Activated naive CD4-positive, alpha-beta T cell treated with anti-CD3 and anti-CD28 coated beads, Interleukin-2, amount 50 U/mL, for 72 hours (primary cell): ENCODE results near the gene IGFBP6. TPM values are rescaled to one million over a fixed set of nuclear protein-coding genes. Genes with fewer than 3 reads are reported as not detected.

Experiments
- ATAC-seq, 2 donors: fragments of 150-1000 bp; cut with Tn5 transposase; 2 replicates each; pipeline ENCODE4 v1.10.0; 2021; ENCODE audit warnings: mild to moderate bottlenecking in 2 of 2, moderate library complexity in 2 of 2
- DNase-seq, 2 donors: peaks; one replicate each; pipeline ENCODE4 v3.0.0; 2021 to 2022; ENCODE audit warnings: low spot score in 2 of 2
- H3K27ac Mint-ChIP-seq, 2 donors: one replicate each; pipeline ENCODE4 v1.8.0; 2022; ENCODE audit warnings: mild to moderate bottlenecking in 2 of 2, mixed read lengths in 2 of 2
- H3K36me3 Mint-ChIP-seq, 2 donors: one replicate each; pipeline ENCODE4 v1.8.0; 2022; ENCODE audit warnings: mixed read lengths in 2 of 2
- H3K9me3 Mint-ChIP-seq, 2 donors: one replicate each; pipeline ENCODE4 v1.8.0; 2022; ENCODE audit warnings: mixed read lengths in 2 of 2
- total RNA-seq, 2 donors: library from RNA; stranded (reverse); gene quantifications; one replicate each; pipeline ENCODE4 v1.2.3, GENCODE V29; 2022

The IGFBP6 gene, protein sequence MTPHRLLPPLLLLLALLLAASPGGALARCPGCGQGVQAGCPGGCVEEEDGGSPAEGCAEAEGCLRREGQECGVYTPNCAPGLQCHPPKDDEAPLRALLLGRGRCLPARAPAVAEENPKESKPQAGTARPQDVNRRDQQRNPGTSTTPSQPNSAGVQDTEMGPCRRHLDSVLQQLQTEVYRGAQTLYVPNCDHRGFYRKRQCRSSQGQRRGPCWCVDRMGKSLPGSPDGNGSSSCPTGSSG
- 1 to 10 TPM; 1.5 to 3.6 TPM for total RNA-seq

DNA sequence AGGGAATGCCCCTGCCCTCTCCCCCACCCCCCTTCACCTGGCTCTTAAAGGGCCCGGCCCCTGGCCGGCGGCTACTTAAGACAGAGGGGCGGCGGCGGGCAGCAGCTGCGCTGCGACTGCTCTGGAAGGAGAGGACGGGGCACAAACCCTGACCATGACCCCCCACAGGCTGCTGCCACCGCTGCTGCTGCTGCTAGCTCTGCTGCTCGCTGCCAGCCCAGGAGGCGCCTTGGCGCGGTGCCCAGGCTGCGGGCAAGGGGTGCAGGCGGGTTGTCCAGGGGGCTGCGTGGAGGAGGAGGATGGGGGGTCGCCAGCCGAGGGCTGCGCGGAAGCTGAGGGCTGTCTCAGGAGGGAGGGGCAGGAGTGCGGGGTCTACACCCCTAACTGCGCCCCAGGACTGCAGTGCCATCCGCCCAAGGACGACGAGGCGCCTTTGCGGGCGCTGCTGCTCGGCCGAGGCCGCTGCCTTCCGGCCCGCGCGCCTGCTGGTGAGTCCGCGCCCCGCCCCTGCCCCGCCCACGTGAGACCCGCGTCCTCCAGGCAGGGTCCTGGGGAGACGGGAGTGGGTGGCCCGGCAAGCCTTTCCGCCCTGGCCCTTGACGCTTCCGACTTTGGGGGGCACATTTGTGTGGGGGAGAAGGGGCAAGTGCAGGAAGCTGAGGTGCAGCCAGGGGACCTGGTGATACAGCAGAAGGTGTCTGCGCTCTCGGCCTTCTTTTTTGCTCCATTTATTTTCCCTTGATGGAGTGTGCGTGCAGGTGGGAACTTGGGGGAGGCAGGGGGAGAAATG is at the start of gene IGFBP6:
IGFBP6 (plus strand) TSS at position 104 of the 790 bp plus-strand sequence; CDS start at position 155, 51 bp downstream.
- Mint-ChIP-seq H3K9me3 (no peaks in the 10 kb centered on the region), H3K27ac (peak within 1 kb of the TSS; percentile 57 to 62), H3K36me3 (no peaks in the 10 kb centered on the region)
- ATAC-seq (peak; percentile 82), DNase-seq (peak; percentile 67 to 76)

DNA sequence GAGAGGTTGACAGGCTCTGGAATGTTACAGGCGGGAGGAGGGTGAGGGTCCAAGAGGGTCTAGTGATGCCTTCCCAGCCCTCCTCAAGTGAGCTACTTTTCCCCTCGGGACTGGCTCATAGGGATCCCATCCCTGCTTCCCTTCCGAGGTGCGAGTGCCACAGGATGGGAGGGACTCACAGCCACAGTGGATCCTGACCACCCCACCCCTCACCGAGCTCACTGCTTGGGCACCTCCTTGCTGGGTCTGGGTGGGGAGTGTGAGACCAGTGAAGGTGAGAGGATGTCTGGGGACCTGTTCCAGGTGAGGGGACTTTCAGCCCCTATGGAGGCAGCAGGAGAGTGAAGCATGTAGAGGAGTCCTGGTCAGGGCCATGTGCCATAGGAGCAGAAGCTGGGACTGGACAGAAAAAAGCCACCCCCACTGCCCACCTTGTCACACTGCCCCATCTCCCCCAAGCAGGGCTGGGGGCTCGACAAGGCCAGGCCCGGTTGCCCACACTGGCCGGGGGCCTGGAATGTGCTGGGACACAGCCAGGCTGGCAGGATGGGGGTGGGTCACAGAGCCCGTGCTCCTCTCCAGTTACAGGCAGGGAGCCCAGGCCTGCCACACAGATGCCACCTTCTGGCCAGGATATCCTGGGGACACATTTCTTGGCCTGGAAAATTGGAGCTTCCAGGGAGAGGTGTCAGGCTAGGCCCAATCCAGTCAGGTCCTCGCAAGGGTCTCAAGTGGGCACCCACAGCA is 49.3 kb upstream of the IGFBP6 start:
- Mint-ChIP-seq H3K9me3 (no peaks in the 10 kb centered on the region), H3K36me3 (no peaks in the 10 kb centered on the region), H3K27ac (peak overlapping the region in 1 of 2 donors; percentile 20)
- ATAC-seq (no peak), DNase-seq (no peak)

DNA sequence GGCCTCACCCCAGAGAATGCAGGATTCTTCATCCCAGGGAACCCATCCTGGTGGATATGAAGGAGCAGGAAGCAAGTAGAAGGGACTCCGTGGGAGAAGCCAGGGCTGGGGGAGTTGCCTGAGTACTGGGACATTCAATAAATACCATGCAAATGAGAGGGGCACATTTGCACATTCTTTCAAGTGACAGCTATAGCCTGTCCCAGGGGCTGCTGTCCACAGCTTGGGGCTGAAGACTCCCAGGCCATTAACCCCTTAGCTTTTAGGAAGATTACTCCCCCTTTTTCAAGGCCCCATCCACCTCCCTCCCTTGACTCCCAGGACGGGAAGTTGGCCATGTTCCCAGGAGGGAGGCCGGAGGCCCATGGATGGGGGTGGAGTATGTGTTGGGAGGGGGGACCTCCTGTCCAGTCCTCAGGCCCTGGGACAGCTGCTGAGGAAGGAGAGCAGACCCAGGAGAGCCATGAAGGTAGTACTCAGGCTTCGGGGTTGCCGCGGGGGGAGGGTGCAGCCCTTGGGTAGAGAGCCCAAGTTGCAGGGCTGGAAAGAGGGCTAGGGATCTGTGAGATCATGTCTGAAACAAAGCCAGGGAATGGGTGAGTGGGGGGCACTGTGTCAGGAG is 48.6 kb upstream of the IGFBP6 start:
- Mint-ChIP-seq H3K36me3 (no peaks in the 10 kb centered on the region), H3K9me3 (no peaks in the 10 kb centered on the region), H3K27ac (no peak overlapping the region)
- DNase-seq (no peak), ATAC-seq (no peak)

DNA sequence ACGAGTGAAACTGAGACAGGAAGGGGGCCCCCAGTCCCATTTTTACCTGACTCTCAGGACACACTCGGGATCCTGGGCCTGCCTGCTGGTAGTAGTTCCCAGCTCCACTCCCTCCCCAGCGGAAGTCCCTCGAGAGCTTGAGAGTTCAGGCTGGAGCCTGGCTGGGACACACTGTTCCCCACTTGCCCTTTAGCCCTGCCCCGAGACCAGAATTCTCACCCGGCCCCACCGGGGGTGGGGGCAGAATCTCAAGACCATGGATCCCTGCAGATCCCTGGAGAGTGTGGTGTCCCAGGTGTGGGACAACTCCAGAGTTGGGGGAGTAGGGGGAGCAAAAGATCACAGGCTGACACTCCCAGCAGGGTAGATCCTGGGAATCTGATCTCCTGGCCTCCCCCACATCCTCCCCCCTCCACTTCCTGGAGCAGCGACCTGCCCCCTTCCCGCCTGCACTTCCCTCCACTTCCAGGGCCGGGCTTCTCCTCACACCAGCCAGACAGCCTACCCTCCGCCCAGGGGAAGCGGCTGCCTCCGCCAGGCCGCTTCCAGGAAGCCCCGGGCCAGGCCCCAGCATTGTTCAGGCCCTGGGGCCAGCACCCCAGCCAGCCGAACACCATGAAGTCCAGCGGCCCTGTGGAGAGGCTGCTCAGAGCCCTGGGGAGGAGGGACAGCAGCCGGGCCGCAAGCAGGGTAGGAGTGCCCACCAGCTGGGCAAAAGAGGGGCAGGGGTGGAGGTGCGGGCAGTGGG is 47.7 kb upstream of the IGFBP6 start, which contains the start of gene TNS2:
TNS2 (plus strand) TSS at position 495 of the 748 bp plus-strand sequence; CDS start at position 616, 121 bp downstream.
- H3K36me3 Mint-ChIP-seq: no peaks in the 10 kb centered on the region

DNA sequence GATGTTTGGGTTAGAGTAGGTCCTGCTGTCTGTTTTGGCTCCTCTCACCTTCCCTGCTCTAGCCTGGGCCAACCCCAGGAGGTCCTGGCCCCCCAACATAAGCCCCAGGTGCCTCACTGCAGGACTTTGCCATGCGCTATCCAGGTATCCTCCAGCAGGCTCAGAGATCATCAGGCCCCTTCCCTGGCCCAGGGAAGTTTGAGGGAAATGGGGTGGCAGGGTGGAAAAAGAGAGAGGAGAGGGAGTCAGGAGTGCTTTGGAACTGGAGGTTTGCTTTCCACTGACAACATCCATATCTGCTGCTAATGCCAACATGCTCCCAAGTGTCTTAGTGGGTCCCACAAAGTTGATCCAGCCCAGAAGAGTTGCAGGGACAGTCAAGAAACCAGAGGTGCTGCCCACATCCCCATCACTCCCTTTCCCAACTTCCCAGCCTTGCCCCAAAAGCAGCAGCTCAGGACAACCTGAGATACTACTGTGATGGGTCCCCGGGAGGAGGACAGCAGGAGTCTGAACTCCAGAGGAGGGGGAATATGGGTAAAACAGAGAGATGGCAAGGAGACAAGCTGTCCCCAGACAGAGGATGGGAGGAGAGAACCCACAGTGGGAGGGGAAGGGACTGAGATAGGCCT is 46.9 kb upstream of the IGFBP6 start:
- DNase-seq (no peak), ATAC-seq (no peak)
- Mint-ChIP-seq H3K27ac (no peak overlapping the region), H3K9me3 (no peaks in the 10 kb centered on the region), H3K36me3 (no peaks in the 10 kb centered on the region)

More for the DNA sequence above, 47.7 kb upstream of the IGFBP6 start, which contains the start of gene TNS2:
- no peak within 1 kb of the TSS for H3K27ac Mint-ChIP-seq
- DNase-seq (no peak), ATAC-seq (no peak)
- H3K9me3 Mint-ChIP-seq: no peaks in the 10 kb centered on the region

DNA sequence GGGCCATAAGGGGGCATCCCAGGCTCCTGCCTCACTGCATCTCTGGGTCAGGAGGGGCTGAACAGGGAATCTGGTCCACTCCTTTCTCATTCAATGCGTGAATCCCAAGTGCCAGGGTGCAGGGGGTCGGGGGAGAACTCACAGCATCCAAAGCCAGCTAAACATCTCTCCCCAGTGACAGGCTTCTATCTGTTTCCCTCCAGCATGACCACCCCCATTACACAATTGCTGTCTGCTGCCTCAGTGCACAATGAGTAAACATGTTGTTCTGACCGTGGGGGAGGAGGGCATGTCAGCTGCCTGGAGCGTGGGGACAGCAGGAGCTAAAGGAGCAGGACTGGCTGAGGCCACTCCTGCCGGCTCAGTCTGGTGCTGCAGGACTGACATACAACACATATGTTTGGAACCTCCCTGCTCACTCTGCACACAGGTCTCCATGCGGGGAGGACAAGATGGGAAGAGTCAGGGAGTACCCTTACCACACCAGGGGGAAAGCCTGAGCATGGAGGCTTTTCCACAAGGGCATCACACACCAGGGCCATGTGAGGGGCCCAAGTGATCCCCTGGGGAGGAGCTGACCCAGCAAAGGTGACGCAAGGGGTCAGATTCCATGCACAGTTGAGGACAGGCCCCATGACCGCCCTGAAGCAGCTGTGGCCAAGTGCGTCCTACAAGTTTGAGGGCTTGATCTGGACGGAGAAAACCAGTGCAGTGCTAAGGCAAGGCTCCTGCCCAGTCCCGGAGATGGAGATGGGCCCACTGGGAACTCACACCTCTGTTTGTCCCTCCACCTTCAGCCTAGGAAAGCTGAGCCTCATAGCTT is 46.2 kb upstream of the IGFBP6 start:
- DNase-seq: no peak
- Mint-ChIP-seq H3K9me3 (no peaks in the 10 kb centered on the region), H3K36me3 (no peaks in the 10 kb centered on the region), H3K27ac (no peak overlapping the region)
- ATAC-seq: no peak

DNA sequence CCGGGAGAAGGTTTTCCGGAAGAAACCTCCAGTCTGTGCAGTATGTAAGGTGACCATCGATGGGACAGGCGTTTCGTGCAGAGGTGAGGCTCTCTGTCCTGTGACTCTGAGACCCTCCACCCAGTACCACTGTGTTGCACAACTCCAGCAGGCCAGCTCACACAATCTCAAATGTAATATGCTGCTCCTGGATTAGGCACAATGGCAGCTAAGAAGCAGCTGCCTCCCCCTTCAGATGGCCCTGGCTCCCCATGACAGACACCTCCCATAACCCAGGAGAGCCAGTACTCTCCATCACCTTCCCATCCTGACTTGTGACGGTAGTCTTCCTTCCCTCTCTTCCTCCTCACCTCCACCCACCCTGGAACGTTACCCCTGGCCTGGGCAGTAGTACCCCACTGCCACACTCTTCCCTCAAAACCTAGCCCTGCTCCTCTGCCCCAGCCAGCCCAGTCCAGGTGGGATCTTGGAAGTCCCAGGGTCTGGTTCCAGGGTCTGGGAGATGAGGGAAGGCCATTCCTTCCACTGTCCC is 45.5 kb upstream of the IGFBP6 start:
- DNase-seq (no peak), ATAC-seq (no peak)
- no peaks in the 10 kb centered on the region for H3K9me3 Mint-ChIP-seq
- H3K27ac Mint-ChIP-seq: no peak overlapping the region
- H3K36me3 Mint-ChIP-seq: no peaks in the 10 kb centered on the region

DNA sequence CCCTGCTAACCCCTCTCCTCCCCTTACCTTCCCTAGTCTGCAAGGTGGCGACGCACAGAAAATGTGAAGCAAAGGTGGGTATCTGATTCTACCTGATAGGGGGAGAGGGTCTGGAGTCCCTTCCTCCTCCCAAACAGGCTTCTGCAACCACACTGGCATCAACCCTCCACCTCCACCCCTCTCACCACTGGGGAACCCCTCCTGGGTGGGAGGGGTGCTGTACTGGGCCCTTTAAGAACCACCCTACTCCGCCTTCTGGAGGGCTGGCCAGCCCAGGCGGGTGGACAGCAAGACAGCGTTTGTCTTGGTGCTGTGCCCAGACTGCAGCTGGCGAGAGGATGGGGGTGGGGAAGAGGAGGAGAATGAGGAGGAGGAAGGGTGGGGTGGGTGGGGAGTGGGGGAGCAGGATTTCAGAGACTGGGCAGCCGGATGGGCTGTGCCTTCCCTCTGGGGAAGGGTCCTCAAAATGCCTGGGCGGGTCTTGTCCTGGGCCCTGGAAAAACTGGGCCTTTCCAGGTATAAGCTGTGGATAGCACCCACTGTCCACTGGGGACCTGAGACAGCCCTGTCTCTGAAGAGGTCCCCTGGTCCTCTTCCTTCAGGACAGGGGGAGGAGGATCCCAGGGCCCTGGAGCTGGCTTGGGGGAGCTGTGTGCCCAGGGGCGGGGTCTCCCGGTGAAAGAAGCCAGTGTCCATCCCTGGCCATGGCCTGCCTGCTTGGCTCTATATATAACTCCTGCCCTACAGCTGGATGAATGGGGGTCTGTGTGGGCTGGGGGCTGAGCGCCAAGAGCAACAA is 44.8 kb upstream of the IGFBP6 start:
- ATAC-seq: no peak
- no peak for DNase-seq
- no peaks in the 10 kb centered on the region for H3K36me3 Mint-ChIP-seq

DNA sequence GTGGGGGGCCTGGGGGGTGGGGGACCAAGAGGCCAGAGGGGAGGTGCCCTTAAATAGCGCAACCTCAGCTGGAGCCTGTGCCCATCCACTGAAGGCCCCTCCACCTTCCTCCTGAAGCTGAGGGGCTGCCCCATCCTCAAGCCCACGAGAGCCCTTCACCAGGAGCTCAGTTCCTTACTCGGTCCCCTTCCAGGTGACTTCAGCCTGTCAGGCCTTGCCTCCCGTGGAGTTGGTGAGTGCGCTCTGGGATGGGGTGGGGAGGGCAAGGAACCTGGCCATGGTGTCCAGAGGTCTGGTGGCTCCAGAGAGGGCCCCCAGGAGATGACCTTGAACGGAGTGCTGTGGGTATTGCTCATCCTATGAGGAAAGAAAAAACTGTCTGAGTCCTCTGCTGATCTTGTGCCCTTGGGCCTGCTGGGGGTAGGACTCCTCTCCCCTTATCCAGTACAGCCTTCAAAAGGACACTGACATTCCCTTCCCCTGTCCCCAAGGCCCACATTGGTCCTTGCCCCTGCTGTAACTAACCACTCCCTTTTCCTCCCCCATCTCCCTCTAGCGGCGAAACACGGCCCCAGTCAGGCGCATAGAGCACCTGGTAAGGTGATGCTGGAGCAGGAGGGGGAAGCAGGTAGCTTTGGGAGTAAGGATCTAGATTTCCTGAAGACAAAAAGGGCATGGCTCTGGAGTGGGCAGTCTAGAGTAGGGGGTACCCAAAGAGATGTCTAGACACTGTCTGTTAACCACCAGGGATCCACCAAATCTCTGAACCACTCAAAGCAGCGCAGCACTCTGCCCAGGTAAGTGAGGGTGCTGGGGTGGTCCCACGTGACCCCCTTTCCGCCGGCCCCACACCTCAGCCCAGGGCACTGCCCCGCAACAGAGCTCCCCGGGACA is 44.0 kb upstream of the IGFBP6 start:
- Mint-ChIP-seq H3K36me3 (no peaks in the 10 kb centered on the region), H3K27ac (peak overlapping the region; percentile 74 to 79), H3K9me3 (no peaks in the 10 kb centered on the region)
- DNase-seq (peak in 1 of 2 donors; percentile 55), ATAC-seq (peak; percentile 16 to 38)

More for the DNA sequence above, 44.8 kb upstream of the IGFBP6 start:
- no peak overlapping the region for H3K27ac Mint-ChIP-seq
- H3K9me3 Mint-ChIP-seq: no peaks in the 10 kb centered on the region

DNA sequence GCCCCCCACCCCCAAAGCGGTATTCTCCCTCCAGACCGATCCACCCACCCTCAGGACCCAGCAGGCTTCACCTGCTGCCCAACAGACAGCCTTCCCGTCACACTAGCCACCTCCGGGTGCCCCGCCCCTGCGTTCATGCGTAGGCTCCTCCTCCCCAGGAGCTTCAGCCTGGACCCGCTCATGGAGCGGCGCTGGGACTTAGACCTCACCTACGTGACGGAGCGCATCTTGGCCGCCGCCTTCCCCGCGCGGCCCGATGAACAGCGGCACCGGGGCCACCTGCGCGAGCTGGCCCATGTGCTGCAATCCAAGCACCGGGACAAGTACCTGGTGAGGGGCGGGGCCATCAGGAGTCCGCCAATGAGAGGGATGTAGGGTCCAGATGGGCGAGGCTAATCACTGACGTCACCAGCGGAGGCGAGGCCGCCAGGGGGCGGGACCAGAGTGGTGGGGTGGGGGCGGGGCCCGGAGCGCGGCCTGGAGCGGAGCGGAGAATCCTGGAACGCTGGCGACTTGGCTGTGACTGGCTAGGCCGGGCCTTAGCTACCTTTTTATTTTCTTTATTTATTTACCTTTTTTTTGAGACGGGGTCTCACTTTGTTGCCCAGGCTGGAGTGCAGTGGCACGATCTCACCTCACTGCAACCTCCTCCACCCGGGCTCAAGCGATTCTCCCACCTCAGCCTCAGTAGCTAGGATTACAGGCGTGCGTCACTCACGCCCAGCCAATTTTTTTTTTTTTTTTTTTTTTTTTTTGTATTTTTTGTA is 43.2 kb upstream of the IGFBP6 start:
- peak; percentile 91 to 93 for DNase-seq
- Mint-ChIP-seq H3K36me3 (no peaks in the 10 kb centered on the region), H3K27ac (peak overlapping the region; percentile 74 to 79), H3K9me3 (no peaks in the 10 kb centered on the region)
- peak; percentile 93 to 94 for ATAC-seq

DNA sequence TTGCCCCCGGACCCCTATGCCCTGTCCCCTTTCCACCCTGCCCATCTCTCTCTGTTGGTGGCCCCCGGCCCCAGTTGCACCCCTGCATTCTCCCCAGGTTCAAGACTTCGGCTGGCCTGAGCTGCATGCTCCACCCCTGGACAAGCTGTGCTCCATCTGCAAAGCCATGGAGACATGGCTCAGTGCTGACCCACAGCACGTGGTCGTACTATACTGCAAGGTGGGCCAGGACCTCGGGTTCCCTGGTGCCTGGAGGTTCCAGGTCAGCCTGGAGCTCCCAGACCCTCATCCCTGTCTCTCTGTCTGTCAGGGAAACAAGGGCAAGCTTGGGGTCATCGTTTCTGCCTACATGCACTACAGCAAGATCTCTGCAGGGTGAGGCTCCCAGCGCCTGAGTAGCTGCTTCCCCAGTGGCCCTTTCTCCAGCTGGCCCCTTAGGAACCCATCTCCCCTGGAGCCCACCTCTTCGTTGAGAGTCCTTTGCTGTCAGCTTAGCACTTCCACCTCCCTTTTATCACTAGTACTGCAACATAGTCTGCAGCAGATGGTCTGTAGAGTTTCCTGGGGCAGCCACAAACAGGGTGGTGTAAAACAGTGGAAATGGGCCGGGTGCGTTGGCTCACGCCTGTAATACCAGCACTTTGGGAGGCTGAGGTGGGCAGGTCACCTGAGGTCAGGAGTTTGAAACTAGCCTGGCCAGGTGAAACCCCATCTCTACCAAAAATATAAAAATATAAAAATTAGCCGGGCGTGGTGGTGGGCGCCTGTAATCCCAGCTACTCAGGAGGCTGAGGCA is 41.8 kb upstream of the IGFBP6 start:
- ATAC-seq: no peak
- no peak for DNase-seq
- Mint-ChIP-seq H3K27ac (no peak overlapping the region), H3K36me3 (no peaks in the 10 kb centered on the region), H3K9me3 (no peaks in the 10 kb centered on the region)

DNA sequence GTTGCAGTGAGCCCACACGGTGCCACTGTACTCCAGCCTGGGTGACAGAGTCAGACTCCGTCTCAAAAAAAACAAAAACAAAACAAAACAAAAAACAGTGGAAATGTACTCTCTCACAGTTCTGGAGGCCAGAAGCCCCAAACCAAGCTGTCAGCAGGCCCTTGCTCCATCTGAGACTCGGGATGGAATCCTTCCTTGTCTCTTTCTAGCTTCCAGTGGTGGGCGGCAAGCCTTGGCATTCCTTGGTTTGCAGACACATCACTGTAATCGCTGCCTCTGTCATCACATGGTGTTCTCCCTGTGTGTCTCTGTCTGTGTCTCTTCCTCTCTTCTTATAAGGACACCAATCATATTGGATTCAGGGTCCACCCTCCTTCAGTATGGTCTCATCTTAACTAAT is 41.2 kb upstream of the IGFBP6 start:
- no peaks in the 10 kb centered on the region for H3K9me3 Mint-ChIP-seq
- no peaks in the 10 kb centered on the region for H3K36me3 Mint-ChIP-seq
- DNase-seq (no peak), ATAC-seq (no peak)
- H3K27ac Mint-ChIP-seq: no peak overlapping the region
